Loucy (cell line): ENCODE data around the gene SMOC2.
"Not testable (repeated sequence)": the region's sequence is repeated elsewhere in the genome, so short reads cannot be mapped to it uniquely, and the experiment has no call there.

Experiments
- EZH2phosphoT487 ChIP-seq: fragments of 200-600 bp; IDR thresholded peaks from 2 replicates; pipeline ENCODE4 v1.6.1; 2018; ENCODE audit warnings: antibody characterized with exemption, mild to moderate bottlenecking, moderate library complexity, borderline replicate concordance
- TF ChIP-seq, protein P1 (sequence below): fragments of 200-600 bp; sonication (generic); conservative IDR thresholded peaks from 2 replicates; pipeline ENCODE4 v1.5.1; 2014; ENCODE audit warnings: mild to moderate bottlenecking, antibody characterized with exemption, low read length

DNA sequence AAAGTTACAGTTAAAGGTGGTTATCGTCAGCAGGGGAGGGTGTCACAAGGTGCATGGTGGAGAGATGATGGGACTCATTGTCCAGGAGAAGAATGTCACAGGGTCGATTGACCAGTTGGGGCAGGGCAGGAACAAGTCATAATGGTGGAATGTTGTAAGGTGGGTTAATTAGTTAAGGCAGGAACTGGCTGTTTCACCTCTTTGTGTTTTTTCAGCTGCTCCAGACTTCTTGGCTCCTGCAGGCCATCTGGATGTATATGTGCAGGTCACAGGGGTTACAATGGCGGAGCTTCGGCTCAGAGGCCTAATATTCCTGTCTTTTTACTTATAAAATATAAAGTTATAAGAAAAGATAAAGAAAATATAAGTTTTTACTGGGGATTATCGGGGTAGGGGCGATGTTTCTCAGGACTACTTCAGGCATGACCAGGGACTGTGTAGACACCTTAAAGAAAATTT lies 236.4 kb downstream of the SMOC2 start:
- TF ChIP-seq, protein P1, sequence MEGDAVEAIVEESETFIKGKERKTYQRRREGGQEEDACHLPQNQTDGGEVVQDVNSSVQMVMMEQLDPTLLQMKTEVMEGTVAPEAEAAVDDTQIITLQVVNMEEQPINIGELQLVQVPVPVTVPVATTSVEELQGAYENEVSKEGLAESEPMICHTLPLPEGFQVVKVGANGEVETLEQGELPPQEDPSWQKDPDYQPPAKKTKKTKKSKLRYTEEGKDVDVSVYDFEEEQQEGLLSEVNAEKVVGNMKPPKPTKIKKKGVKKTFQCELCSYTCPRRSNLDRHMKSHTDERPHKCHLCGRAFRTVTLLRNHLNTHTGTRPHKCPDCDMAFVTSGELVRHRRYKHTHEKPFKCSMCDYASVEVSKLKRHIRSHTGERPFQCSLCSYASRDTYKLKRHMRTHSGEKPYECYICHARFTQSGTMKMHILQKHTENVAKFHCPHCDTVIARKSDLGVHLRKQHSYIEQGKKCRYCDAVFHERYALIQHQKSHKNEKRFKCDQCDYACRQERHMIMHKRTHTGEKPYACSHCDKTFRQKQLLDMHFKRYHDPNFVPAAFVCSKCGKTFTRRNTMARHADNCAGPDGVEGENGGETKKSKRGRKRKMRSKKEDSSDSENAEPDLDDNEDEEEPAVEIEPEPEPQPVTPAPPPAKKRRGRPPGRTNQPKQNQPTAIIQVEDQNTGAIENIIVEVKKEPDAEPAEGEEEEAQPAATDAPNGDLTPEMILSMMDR: not testable (repeated sequence)
- TF ChIP-seq EZH2phosphoT487: not testable (repeated sequence)
